Activated CD8-positive, alpha-beta memory T cell treated with anti-CD3 and anti-CD28 coated beads for 4 hours (primary cell): Measurements from ENCODE around the gene ACOT7.

ENCODE experiments used
- DNase-seq, 2 donors: peaks; one replicate each; pipeline ENCODE4 v3.0.0-alpha.2; 2020; ENCODE audit warnings: low read depth in 2 of 2

ACOT7 gene

GRCh38 chr1:6268415-6268814 is 125.2 kb downstream of the ACOT7 start:
- no peak for DNase-seq

DNA sequence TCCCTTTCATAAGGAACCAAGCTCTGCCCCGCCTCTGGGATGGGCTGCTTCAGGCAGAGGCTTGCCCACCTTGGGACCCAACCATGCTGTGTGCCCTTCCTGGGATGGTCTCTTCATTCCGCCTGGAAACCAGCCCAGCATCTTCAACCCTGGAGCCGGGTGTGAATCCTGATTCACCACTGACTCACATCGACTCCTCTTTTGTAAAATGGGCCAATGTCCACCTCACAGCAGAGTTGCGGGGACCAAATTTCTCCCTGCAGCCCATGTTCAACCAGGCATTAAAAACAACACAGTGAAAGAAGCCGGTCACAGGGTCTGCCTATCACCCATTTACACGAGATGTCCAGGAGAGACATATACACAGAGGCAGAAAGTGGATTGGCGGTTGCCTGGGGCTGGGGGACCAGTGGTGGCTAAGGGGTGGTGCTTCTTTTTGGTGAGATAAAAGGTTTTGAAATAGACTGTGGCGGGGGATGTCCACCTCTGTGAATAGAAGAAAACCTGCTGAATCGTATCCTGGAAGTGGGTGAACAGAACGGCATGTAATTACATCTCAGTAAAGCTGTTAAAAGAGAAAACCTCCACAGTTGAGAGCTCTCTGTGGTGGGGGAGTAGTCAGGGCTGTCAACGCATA is 125.8 kb downstream of the ACOT7 start:
- no peak for DNase-seq

DNA sequence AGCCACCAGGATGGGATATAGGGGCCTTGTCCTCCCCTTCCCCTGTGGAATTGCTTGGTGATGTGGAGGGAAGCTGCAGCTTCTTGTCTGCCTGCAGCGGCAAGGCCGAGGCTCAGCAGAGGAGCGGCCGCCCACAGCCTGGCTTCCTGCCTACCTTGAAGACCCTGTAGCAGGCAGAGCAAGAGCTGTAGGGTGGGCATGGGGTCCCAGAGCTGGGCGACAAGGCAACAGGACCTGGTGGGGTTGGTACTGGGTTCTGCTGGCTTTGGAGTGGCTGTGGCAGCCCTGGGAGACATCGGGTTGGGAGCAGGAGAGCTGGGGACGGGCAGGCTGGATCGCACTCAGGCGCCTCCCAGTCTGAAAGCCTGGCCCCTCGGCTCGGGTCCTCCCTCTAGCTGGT is 126.9 kb downstream of the ACOT7 start:
- DNase-seq, result no peak

- DNase-seq, result no peak
These were observed 128.4 kb downstream of the ACOT7 start for GRCh38 chr1:6265151-6265550.

- DNase-seq, result no peak
These were observed 129.9 kb downstream of the ACOT7 start for GRCh38 chr1:6263716-6264115.

- no peak for DNase-seq
These were observed 130.8 kb downstream of the ACOT7 start for GRCh38 chr1:6262555-6263420.

GRCh38 chr1:6261615-6261995 is 132.0 kb downstream of the ACOT7 start:
- DNase-seq, result no peak

DNA sequence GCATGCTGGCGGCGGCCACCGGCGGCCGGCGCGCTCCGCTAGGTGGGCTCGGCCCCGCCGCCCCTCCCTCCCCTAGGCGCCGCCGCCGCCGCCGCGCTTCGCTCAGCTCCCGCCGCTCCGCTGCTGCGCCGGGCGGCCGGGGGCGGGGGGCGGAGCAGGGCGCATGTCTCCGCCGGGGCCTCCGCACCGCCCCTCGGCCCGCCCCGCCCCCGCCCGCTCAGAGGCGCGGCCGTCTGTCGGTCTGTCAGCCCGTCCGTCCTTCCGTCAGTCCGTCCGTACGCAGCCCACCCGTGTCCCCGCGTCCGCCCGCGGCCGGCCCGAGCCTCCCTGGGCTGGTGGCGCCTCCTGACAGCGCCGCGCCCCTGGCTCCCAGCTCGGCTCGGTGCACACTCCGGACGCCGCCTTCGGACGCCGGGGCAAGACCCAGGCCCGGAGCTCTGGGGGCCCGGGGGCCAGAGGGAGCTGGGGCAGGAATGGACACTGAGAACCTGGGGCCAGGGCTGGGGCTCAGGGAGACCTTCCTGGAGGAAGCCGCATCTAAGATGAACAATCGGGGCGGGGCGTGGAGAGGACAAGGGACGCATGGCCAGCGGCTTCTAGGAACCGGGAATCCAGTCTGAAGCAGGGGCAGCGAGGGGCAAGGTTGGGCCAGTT is 132.5 kb downstream of the ACOT7 start, which contains the start of gene GPR153:
TSS of gene GPR153 (minus strand) at position 138 of the 654 bp plus-strand sequence. CDS start 6,193 bp downstream, outside the sequence.
- DNase-seq, result peak in 1 of 2 donors; percentile 17

GRCh38 chr1:6260433-6260934 is 133.1 kb downstream of the ACOT7 start:
- DNase-seq, result no peak

DNA sequence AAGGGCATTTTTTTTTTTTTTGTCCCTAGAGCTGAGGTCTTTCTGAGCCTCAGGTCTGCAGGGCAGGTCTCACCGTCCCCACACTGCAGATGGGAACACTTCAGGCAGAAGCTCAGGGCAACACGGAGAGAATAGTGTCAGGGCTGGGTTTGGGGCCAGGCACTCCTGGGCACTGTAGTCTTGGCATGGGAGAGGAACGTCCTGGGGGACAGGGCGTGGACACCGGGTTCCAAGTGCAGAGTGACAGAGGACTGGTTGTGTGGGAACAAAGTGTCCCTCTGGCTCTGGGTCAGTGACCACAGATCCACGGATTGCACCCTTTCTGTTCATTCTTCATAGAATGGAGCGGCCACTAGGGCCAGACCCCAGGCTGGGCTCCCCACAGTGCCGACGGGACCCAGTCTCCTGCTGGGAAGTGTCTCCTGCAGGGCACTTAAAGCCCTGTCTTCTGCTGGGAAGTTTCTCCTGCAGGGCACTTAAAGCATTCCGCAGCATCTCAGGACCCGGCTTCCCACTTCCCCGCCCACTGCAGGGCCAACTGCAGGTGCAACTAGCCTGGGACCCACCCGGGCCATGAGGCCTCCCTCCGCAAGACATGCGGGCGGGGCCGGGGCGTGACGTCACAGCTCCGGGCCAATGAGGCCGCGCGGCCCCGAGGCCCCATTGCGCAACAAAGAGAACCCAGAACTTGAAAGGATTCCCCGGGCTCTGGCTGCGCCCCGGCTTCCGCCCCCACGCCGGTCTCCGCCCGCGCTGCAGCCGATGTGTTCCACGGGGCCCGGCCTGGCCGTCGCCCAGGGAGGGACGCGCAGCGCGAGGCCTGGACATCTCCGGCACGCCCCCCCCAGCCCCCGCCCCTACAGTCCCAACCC is 133.8 kb downstream of the ACOT7 start:
- DNase-seq, result peak; percentile 57 to 59

- DNase-seq, result no peak
These were observed 134.9 kb downstream of the ACOT7 start for GRCh38 chr1:6258675-6259074.

DNA sequence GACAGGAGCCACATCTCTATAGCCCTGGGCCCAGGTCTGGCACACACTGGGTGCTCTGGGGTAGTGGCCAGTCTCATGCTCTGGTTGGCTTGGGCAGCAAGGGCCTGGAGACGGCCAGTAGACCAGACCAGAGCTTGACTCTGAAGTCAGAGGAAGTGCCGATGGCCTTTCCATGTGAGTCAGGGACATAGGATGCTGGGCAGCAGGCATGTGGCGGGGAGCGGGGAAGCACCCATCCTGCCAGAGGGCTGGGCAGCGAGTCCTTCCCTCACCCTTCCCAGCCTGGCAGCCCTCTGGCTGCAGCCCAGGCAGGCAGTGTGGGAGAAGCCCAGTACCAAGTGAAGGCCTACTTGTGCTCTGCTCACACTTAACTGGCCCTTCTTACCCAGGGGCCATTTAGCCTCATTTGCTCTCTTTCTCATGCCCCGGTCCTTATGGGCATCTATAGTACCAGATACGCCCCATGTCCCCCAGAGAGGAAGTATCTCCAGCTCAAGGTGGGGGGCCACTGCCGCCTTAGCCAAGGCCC is 136.0 kb downstream of the ACOT7 start:
- no peak for DNase-seq

DNA sequence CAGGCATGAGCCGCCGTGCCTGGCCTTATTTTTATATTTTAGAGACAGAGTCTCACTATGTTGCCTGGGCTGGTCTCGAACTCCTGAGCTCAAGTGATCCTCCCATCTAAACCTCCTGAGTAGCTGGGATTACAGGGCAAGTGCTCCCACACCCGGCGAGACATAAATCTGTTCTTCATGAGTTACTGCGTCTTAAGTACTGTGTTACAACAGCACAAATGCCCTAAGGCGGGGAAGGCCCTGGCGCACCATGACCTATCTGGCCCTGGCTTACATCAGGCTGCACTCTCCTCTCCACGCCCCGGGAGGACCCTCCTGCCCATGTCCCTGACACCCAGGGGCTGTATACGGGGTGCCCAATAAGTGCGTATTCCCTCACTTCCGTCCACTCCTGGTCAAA is 136.9 kb downstream of the ACOT7 start:
- DNase-seq, result no peak

- no peak for DNase-seq
These were observed 138.9 kb downstream of the ACOT7 start for GRCh38 chr1:6254691-6255090.

GRCh38 chr1:6253380-6253779 is 140.2 kb downstream of the ACOT7 start:
- DNase-seq, result no peak

- no peak for DNase-seq
These were observed 141.2 kb downstream of the ACOT7 start for GRCh38 chr1:6252374-6252710.

DNA sequence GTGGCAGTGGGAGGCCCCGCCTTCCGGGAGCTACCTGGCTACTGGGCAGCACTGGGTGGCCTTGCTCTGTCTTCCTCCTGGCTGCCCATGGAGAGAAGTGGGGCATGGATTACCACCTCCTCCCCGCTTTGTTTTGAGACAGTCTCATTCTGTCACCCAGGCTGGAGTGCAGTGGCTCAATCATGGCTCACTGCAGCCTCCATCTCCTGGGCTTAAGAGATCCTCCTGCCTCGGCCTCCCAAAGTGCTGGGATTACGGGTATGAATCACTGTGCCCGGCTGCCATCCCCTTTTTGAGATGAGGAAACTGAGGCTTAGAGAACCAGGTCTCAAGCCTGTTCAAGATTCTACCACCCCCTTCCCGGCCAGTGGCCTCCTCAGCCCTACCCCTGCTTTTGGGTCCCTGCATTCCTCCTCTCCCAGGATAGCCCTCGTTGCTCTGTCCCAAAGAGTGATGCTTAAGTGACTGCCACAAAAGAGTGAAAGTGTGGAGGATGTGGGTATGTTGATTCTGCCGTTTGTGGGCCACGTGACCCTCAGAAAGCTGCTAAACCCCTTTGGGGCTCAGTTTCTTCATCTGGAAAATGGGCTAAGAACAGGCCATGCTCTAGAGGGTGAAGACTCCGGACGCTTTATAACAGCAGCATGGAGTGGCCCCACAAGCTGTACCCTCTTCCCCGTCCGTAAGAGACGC is 141.7 kb downstream of the ACOT7 start:
- no peak for DNase-seq

DNA sequence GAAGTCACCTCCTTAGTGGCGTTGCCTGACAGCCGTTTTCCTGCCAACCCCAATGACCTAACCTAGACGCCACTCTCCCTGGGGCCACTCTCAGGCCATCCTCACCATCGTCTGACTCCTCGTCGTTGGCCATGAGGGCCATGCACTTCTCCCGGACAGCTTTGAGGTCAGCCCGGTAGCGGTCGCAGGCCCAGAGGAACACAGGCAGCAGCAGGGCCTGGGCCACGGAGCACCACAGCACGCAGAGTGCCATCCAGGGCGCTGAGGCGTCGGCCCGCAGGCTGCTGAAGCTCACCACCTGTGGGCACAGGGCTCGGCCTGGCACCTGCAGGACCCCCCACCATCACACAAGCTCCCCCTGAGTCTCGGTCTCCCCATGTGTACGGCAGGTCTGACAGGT is 142.3 kb downstream of the ACOT7 start:
- no peak for DNase-seq

DNA sequence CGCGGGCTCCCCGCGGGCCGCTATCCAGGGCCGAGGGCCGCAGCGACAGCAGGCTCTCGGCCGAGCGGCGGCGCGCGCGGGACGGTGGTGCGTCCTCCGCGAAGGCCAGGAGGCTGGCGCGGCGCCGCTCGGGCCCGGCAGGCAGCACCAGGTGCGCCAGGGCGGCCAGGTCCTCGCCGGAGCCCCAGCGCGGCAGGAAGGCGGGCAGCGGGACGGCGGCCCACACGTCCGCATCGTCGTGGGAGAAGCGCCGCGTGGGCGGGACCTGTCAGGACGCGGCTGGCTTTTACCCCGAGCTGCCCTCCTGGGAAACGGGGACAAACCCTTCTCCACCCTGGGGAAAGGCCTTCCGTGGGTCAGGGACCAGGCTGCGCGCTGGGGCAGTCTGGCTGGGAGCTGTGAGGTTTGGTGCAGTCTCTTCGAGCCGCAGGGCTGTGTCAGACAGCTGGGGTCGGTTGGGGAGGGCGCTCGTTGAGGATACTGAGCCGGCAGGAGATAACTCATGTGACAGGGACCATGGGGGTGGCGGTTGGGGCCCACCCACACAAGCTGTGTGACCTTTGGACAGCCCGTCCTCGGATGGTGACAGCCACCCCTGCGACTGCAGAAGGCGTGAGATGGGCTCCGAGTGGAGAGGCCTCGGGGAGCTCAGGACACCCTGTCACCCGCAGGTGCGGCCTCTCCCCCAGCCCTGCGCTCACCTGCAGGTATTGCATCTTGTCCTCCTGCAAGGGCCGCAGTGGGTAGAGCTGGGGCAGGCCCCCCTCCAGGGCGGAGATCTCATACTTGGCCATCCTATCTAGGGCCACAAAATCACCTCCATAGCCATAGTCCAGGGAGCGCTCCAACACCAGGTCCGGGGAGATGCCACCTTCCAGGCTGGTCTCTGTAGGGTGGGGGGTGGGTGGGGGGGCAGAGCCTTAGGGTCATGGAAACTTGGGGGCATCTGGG is 143.6 kb downstream of the ACOT7 start:
- no peak for DNase-seq
